ENCODE data around the gene SLC25A30.

DNA sequence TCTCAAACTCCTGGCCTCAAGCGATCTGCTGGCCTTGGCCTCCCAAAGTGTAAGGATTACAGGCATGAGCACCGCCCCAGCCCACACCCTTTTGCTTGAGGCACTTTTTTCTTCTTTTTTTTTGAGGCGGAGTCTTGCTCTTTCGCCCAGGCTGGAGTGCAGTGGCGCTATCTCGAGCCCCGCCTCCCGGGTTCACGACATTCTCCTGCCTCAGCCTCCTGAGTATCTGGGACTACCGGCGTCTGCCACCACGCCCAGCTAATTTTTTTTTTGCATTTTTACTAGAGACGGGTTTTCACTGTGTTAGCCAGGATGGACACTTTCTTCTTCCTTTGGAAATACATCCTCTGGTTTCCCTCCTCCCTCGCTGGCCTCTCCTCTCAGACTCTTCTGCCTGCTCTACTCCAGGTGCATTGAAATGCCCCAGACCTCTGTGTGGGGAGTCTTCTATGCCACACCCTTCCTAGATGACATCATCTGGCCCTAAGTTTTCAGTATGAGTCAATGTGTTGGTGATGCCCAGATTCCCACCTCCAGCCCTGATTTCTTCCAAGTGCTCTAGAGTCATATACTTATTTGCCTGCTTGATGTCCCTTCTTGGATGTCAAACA lies 56.5 kb downstream of the SLC25A30 start:
- TF ChIP-seq POLR2AphosphoS5 (IDR thresholded peaks at IDR 0.05) (no peak), CTCF (IDR thresholded peaks at IDR 0.05) (no peak)
